Endothelial cell (in vitro differentiated cells): ENCODE measurements around the gene RECQL5. TPM values are rescaled to one million over a fixed set of nuclear protein-coding genes. Genes with fewer than 3 reads are reported as not detected.

ENCODE experiments used
- DNase-seq: peaks from one replicate; pipeline ENCODE4 v3.0.0; 2021; ENCODE audit warnings: low spot score
- H3K27ac Mint-ChIP-seq: one replicate; pipeline ENCODE4 v1.8.0; 2021; ENCODE audit warnings: mixed read lengths, inconsistent platforms; ENCODE audit not compliant: unreplicated experiment
- H3K27me3 Mint-ChIP-seq: one replicate; pipeline ENCODE4 v1.8.0; 2021; ENCODE audit warnings: mild to moderate bottlenecking, moderate library complexity, mixed read lengths, inconsistent platforms; ENCODE audit not compliant: unreplicated experiment
- H3K36me3 Mint-ChIP-seq: one replicate; pipeline ENCODE4 v1.8.0; 2021; ENCODE audit warnings: mild to moderate bottlenecking, low read depth, mixed read lengths, inconsistent platforms; ENCODE audit not compliant: unreplicated experiment
- H3K4me1 Mint-ChIP-seq: one replicate; pipeline ENCODE4 v1.8.0; 2021; ENCODE audit warnings: mild to moderate bottlenecking, mixed read lengths, inconsistent platforms; ENCODE audit not compliant: unreplicated experiment
- H3K4me3 Mint-ChIP-seq: one replicate; pipeline ENCODE4 v1.8.0; 2021; ENCODE audit warnings: mild to moderate bottlenecking, mixed read lengths, inconsistent platforms; ENCODE audit not compliant: unreplicated experiment
- H3K9me3 Mint-ChIP-seq: one replicate; pipeline ENCODE4 v1.8.0; 2021; ENCODE audit warnings: mixed read lengths, inconsistent platforms; ENCODE audit not compliant: unreplicated experiment
- total RNA-seq: library from RNA; stranded (reverse); fragmentation: NEBNext Ultra II Directional; extraction: Animal tissue kit (Norgen Biotek cat#: 25700); gene quantifications from one replicate; pipeline ENCODE4 v1.2.1, GENCODE V29; 2021; ENCODE audit not compliant: unreplicated experiment
- TF ChIP-seq, protein P1 (sequence below): fragments of 200-600 bp; sonication (generic); IDR thresholded peaks from one replicate; pipeline ENCODE4 v1.5.0; 2021; ENCODE audit warnings: antibody characterized with exemption; ENCODE audit not compliant: unreplicated experiment

The RECQL5 gene
- total RNA-seq, 1 donor from 2014 or later = 40.2 TPM

DNA sequence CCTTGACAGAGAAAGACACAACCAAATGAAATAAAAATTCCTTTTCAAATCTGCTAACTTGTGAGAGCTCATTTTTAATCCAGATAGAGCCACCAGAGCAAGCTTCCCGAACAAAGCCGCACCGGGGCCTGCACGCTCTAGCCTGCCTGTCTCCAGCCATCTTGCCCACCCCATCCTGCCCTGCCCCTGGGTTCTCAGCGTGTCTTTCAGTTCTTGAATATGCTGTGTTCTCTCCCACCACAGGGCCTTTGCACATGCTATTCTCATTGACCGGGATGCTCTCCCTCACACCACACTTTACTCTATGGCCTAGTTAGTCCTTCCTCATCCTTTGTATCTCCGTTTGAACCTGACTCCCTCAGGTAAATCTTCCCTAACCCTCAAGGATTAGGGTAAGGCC, 19.0 kb downstream of the RECQL5 start:
- no peak overlapping the region for H3K4me3 Mint-ChIP-seq
- peaks cover 2% of the 10 kb centered on the region for H3K27me3 Mint-ChIP-seq
- peaks cover 11% of the 10 kb centered on the region for H3K4me1 Mint-ChIP-seq
- H3K36me3 Mint-ChIP-seq = peaks cover 18% of the 10 kb centered on the region
- no peaks in the 10 kb centered on the region for H3K9me3 Mint-ChIP-seq
- H3K27ac Mint-ChIP-seq = peak overlapping the region; percentile 50
- no peak for DNase-seq
- TF ChIP-seq, protein P1, sequence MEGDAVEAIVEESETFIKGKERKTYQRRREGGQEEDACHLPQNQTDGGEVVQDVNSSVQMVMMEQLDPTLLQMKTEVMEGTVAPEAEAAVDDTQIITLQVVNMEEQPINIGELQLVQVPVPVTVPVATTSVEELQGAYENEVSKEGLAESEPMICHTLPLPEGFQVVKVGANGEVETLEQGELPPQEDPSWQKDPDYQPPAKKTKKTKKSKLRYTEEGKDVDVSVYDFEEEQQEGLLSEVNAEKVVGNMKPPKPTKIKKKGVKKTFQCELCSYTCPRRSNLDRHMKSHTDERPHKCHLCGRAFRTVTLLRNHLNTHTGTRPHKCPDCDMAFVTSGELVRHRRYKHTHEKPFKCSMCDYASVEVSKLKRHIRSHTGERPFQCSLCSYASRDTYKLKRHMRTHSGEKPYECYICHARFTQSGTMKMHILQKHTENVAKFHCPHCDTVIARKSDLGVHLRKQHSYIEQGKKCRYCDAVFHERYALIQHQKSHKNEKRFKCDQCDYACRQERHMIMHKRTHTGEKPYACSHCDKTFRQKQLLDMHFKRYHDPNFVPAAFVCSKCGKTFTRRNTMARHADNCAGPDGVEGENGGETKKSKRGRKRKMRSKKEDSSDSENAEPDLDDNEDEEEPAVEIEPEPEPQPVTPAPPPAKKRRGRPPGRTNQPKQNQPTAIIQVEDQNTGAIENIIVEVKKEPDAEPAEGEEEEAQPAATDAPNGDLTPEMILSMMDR = no peak

DNA sequence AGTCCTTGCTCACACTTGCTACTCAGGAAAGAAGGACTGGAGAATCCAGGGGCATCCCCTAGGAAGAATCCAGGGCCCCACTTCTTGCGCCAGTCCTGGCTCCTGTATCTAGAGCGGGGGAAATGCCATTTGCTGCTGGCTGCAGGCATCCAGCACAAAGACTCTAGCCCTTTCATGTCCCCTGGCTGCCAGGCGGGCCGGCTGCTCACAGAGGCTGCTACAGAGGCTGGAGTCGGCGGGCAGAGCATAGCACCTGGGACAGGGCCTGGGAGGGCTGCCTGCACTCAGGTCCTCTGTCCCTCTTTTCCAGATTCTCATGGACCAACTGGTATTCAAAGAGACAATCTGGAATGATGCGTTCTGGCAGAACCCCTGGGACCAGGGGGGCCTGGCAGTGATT, 19.9 kb downstream of the RECQL5 start:
- Mint-ChIP-seq H3K27me3 (peaks cover 2% of the 10 kb centered on the region), H3K9me3 (no peaks in the 10 kb centered on the region), H3K4me1 (peaks cover 9% of the 10 kb centered on the region), H3K36me3 (peaks cover 25% of the 10 kb centered on the region), H3K4me3 (no peak overlapping the region), H3K27ac (no peak overlapping the region)
- DNase-seq = no peak
- TF ChIP-seq, protein P1 = no peak

DNA sequence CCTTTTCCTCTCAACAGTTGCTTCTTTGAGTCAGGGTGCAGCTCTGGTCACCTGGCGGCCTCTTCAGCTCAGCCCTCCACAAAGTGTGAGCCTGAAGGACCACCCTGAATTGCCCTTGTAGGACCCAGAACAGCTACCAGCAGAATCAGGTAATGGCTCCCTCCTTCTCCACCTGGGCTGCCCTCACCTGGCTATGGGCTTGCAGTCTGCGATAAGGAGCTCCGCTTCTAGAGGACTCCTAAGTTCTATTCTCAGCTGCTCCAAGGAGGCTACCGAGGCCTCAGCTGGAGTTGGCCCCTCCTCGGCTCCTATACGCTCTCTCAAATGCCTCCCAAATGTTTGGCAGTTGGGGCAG, 20.3 kb downstream of the RECQL5 start:
- Mint-ChIP-seq H3K27me3 (peaks cover 2% of the 10 kb centered on the region), H3K4me1 (peaks cover 9% of the 10 kb centered on the region), H3K27ac (peak overlapping the region; percentile 24), H3K36me3 (peaks cover 25% of the 10 kb centered on the region), H3K4me3 (no peak overlapping the region), H3K9me3 (no peaks in the 10 kb centered on the region)
- TF ChIP-seq, protein P1 = no peak
- no peak for DNase-seq

DNA sequence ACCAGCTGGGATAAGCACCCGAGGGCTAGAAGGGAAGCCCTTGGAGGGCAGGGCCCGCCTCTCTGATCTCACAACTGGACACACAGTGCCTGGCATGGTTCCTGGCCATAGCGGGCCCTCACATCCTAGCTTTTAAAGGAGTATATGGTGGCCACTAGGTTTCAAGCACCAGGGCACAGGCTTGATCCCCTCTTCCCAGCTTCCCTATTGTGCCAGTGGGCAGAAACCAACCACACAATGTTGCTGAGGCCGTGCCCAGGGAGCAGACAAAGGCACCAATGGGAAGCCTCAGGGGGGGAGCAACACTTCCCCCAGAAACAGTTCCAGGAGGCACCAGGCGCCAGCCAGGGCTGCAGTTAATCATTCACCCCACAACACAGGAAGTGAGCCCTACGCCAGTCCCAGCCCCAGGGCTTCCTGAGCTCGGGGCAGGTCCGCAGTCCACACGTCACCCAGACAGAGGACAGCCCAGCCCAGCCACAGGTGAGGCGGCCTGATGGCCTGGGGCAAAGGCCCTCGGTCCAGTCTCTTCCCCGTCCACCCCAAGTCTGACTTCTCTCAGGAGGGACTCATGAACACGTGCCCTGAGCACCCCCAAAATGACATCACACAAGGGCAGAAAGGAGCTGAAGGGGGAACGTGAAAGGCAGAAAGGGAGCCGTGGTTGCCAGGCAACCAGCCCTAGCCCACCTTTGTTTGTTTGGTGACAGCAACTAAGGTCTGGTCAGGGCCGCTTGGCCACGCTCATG, 20.9 kb downstream of the RECQL5 start:
- Mint-ChIP-seq H3K27ac (peak overlapping the region; percentile 24), H3K4me1 (peaks cover 9% of the 10 kb centered on the region), H3K27me3 (peaks cover 2% of the 10 kb centered on the region), H3K36me3 (peaks cover 25% of the 10 kb centered on the region), H3K4me3 (no peak overlapping the region), H3K9me3 (no peaks in the 10 kb centered on the region)
- DNase-seq = no peak
- TF ChIP-seq, protein P1 = no peak

DNA sequence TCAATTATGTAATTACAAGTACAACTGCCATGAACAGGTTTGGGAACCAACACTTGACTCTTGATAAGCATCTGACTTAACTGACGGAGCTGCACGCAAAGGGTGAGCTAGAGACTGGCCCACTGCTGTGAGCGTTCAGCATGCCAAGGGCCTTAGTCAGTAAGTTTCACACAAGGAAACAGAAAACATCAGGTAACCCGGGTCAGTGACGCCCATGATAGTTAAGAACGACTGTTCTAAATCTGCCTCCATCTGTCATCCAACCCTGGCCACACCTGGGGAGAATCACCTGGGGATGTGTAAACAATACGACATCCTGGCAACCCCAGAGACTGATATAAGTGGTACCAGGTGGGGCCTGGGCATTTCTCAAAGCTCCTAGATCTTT, 21.5 kb downstream of the RECQL5 start:
- peaks cover 9% of the 10 kb centered on the region for H3K4me1 Mint-ChIP-seq
- no peak for DNase-seq
- peaks cover 2% of the 10 kb centered on the region for H3K27me3 Mint-ChIP-seq
- H3K4me3 Mint-ChIP-seq = no peak overlapping the region
- H3K9me3 Mint-ChIP-seq = no peaks in the 10 kb centered on the region
- TF ChIP-seq, protein P1 = no peak
- H3K36me3 Mint-ChIP-seq = peaks cover 20% of the 10 kb centered on the region
- H3K27ac Mint-ChIP-seq = peak overlapping the region; percentile 20
